T-cell (primary cell): ENCODE results near the gene SDK1. TPM values are rescaled to one million over a fixed set of nuclear protein-coding genes. Genes with fewer than 3 reads are reported as not detected.
"Not testable (repeated sequence)": the region's sequence is repeated elsewhere in the genome, so short reads cannot be mapped to it uniquely, and the experiment has no call there.

Source experiments
- ATAC-seq, 4 experiments: fragments of 200-7000 bp in 3 of 4; fragments of 150-1000 bp in 1 of 4; cut with Tn5 transposase; replicated peaks in 1 of 4; 1 replicate in 3 of 4; 2 replicates in 1 of 4; pipeline ENCODE4 v1.10.0; 2021; ENCODE audit warnings: moderate library complexity in 3 of 4, mild to moderate bottlenecking in 2 of 4, moderate number of reproducible peaks in 1 of 4
- CTCF ChIA-PET, 2 donors: fragments of 300-600 bp; sonication (Branson Sonifier 250); formaldehyde crosslinking; loops; one replicate each; lab custom pipeline; 2022; ENCODE audit warnings: antibody characterized with exemption in 2 of 2; lab: Charles Lee
- POLR2A ChIA-PET, 2 donors: fragments of 300-600 bp; sonication (Branson Sonifier 250); formaldehyde crosslinking; loops; one replicate each; lab custom pipeline; 2022; ENCODE audit warnings: antibody characterized with exemption in 2 of 2; lab: Charles Lee
- DNase-seq, 35 experiments: peaks; one replicate each; pipeline versions ENCODE4 v3.0.0 to v3.0.0-alpha.2; 2013 to 2023
- H3K27ac ChIP-seq: one replicate; pipeline ENCODE4 v1.5.1; 2013; ENCODE audit warnings: low read length
- H3K27me3 ChIP-seq, 2 experiments: replicated peaks in 1 of 2; 1 replicate in 1 of 2; 2 replicates in 1 of 2; pipeline versions ENCODE4 v1.6.1 to v1.7.0; 2013; ENCODE audit warnings: low read length in 1 of 2, mixed read lengths in 1 of 2; ENCODE audit not compliant: control insufficient read depth in 2 of 2, insufficient read depth in 2 of 2; ENCODE audit errors: extremely low read depth in 1 of 2
- H3K36me3 ChIP-seq, 2 donors: 1 replicate in 1 of 2; 2 replicates in 1 of 2; pipeline versions ENCODE4 v1.6.1 to v1.7.0; 2013; ENCODE audit warnings: low read length in 1 of 2; ENCODE audit not compliant: control insufficient read depth in 2 of 2, insufficient read depth in 1 of 2; ENCODE audit errors: extremely low read depth in 1 of 2
- H3K4me1 ChIP-seq, 2 experiments: 1 replicate in 1 of 2; 2 replicates in 1 of 2; pipeline versions ENCODE4 v1.6.1 to v1.7.0; 2013; ENCODE audit warnings: low read length in 2 of 2, mixed read lengths in 1 of 2; ENCODE audit not compliant: insufficient read depth in 2 of 2, control insufficient read depth in 1 of 2; ENCODE audit errors: extremely low read depth in 1 of 2
- H3K4me3 ChIP-seq, 2 donors: 1 replicate in 1 of 2; 2 replicates in 1 of 2; pipeline versions ENCODE4 v1.5.1 to v1.7.0; 2013; ENCODE audit warnings: mild to moderate bottlenecking in 2 of 2, low read length in 1 of 2, moderate library complexity in 1 of 2; ENCODE audit not compliant: control insufficient read depth in 1 of 2; ENCODE audit errors: extremely low read depth in 1 of 2
- H3K9me3 ChIP-seq: 2 replicates; pipeline ENCODE4 v1.7.0; 2013
- H3K27ac Mint-ChIP-seq, 2 donors: one replicate each; pipeline ENCODE4 v1.8.0; 2020 to 2021; ENCODE audit warnings: mild to moderate bottlenecking in 2 of 2, mixed read lengths in 2 of 2
- H3K27me3 Mint-ChIP-seq, 2 donors: one replicate each; pipeline ENCODE4 v1.8.0; 2021 to 2022; ENCODE audit warnings: mixed read lengths in 2 of 2
- H3K36me3 Mint-ChIP-seq: one replicate; pipeline ENCODE4 v1.8.0; 2021; ENCODE audit warnings: mixed read lengths
- H3K4me1 Mint-ChIP-seq, 3 donors: one replicate each; pipeline ENCODE4 v1.8.0; 2020 to 2022; ENCODE audit warnings: mixed read lengths in 3 of 3, mild to moderate bottlenecking in 1 of 3
- H3K4me3 Mint-ChIP-seq, 3 donors: one replicate each; pipeline ENCODE4 v1.8.0; 2020 to 2022; ENCODE audit warnings: mild to moderate bottlenecking in 3 of 3, mixed read lengths in 3 of 3, moderate library complexity in 3 of 3
- H3K9me3 Mint-ChIP-seq, 3 donors: one replicate each; pipeline ENCODE4 v1.8.0; 2020 to 2022; ENCODE audit warnings: mixed read lengths in 3 of 3
- WGBS: methylation state at CpG from one replicate; pipeline ENCODE4 v1.1.5; 2013; ENCODE audit warnings: missing lambda C conversion rate; ENCODE audit not compliant: insufficient coverage; 5-methylcytosine and 5-hydroxymethylcytosine counted together
- total RNA-seq, 35 experiments: library from RNA in 6 of 35; stranded (reverse) in 6 of 35; fragments of 120-200 nt in 1 of 35; gene quantifications; one replicate each; pipeline versions ENCODE4 v1.2.1 to v1.2.4 and lab custom pipeline; 2013 to 2026

SDK1 gene
- total RNA-seq, 5 donors from 2014 or later (not counting 1 experiment from before 2014, with no cell fraction given) = 0.47 to 1.7 (median 0.63) TPM

DNA sequence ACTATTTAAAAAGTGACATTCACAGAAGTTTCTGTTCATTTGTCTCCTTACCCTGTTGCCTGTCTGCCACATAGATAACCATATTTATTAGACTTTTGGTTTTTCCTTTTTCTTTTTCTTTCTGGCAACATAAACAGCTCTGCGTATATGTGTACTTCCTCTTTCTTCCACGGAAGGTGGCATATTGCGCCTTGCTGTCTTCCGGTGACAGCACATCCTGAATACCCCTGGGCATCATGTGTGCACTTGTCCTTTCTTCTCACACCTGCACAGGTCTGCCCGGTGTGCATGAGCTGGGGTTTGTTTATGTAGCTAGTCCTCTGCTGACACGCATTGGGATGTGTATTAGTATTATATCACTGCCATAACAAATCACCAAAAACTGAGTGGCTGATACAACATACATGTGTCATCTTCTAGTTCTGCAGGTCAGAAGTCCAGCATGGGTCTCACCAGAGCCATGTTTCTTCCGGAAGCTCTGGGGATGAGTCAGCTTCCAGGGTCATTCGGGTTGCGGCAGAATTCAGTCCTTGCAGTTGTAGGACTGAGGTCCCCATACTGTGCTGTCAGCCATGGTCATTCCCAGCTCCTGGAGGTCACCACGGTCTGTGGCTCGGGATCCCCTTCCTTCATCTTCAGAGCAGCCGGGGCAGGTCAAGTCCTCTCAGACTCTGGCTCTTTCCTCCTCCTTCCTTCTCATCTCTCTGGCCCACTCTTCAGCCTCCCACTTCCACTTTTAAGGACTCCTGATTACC, 785.1 kb downstream of the SDK1 start:
- ChIA-PET POLR2A (no interaction called here), CTCF (interaction anchor here in 1 of 2 donors (0.6 kb wide), 1 partner anchor 53 kb away, joined by 3 read pairs; no protein-coding TSS in a partner anchor)
- H3K27me3 Mint-ChIP-seq = peaks cover 0 to 8% of the 10 kb centered on the region in 2 donors
- no peaks in the 10 kb centered on the region for H3K4me1 ChIP-seq
- peaks cover 3 to 15% (median 7%) of the 10 kb centered on the region in 3 donors for H3K9me3 Mint-ChIP-seq
- peak overlapping the region; percentile 32 to 34 for H3K27ac Mint-ChIP-seq
- peak overlapping the region in 1 of 3 donors; percentile 5 for H3K4me3 Mint-ChIP-seq
- H3K9me3 ChIP-seq = peaks cover 4% of the 10 kb centered on the region
- no peak overlapping the region for H3K4me3 ChIP-seq
- H3K27me3 ChIP-seq = peaks cover 0 to 6% of the 10 kb centered on the region in 2 experiments
- peaks cover 7 to 12% (median 9%) of the 10 kb centered on the region in 3 donors for H3K4me1 Mint-ChIP-seq
- no peaks in the 10 kb centered on the region for H3K36me3 ChIP-seq
- H3K36me3 Mint-ChIP-seq = peaks cover 3% of the 10 kb centered on the region
- ATAC-seq (no peak), DNase-seq (no peak)
- WGBS = 87% methylated on average over 6 of the region's 12 CpGs
- no peak overlapping the region for H3K27ac ChIP-seq

DNA sequence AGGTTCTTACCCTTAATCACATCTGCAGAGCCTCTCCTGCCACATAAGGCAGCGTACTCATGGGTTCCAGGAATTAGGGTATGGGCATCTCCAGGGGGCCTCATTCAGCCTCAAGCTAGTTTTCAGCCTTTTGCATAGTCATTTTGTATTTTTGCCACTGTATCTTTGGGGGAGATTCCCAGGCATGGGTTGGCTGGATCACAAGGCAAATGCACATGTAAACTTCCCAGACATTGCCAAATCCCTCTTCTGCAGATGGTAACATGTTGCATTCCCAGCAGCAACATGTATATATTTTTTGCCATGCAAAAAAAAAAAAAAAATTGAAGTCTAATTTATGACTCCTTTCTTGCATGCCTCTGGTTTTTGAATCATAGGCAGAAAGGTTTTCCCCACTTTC, 785.7 kb downstream of the SDK1 start:
- CTCF ChIA-PET = no interaction called here
- Histone ChIP-seq H3K27ac (no peak overlapping the region), H3K27me3 (peaks cover 0 to 8% of the 10 kb centered on the region in 2 experiments), H3K4me1 (no peaks in the 10 kb centered on the region), H3K9me3 (peaks cover 4% of the 10 kb centered on the region), H3K36me3 (no peaks in the 10 kb centered on the region), H3K4me3 (no peak overlapping the region)
- POLR2A ChIA-PET = no interaction called here
- ATAC-seq (no peak), DNase-seq (no peak)
- H3K9me3 Mint-ChIP-seq = peaks cover 3 to 15% (median 7%) of the 10 kb centered on the region in 3 donors
- no peak overlapping the region for H3K27ac Mint-ChIP-seq
- H3K4me3 Mint-ChIP-seq = no peak overlapping the region
- peaks cover 7 to 12% (median 9%) of the 10 kb centered on the region in 3 donors for H3K4me1 Mint-ChIP-seq
- WGBS = no CpG with 5 or more reads among the region's 1 CpG
- H3K27me3 Mint-ChIP-seq = peaks cover 0 to 8% of the 10 kb centered on the region in 2 donors
- H3K36me3 Mint-ChIP-seq = peaks cover 3% of the 10 kb centered on the region

DNA sequence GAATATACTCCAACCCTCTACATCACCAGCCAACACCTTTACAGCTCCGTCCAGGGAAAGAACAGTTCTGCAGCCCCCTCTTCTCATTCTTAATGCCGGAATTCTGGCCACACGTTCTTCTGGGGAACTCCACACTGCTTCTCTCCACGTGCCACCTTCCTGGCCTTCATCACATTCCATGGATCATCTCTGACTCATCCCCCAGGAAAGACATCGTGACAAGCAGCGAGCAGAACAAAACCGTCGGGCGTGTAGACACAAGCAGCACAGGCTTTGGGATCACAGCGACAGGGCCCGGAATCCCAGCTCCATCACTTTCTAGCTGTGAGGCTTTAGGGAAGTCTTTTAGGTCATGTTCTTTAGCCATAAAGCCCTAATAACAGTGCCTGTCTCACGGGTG, 790.7 kb downstream of the SDK1 start:
- Histone ChIP-seq H3K27ac (no peak overlapping the region), H3K27me3 (peaks cover 0 to 26% of the 10 kb centered on the region in 2 experiments), H3K4me1 (no peaks in the 10 kb centered on the region), H3K36me3 (no peaks in the 10 kb centered on the region), H3K9me3 (no peaks in the 10 kb centered on the region), H3K4me3 (no peak overlapping the region)
- H3K27ac Mint-ChIP-seq = no peak overlapping the region
- H3K4me3 Mint-ChIP-seq = no peak overlapping the region
- no peak for ATAC-seq
- WGBS = 74% methylated on average over 10 of the region's 12 CpGs
- no peak for DNase-seq
- peaks cover 0 to 8% of the 10 kb centered on the region in 2 donors for H3K27me3 Mint-ChIP-seq
- peaks cover 3% of the 10 kb centered on the region for H3K36me3 Mint-ChIP-seq
- CTCF ChIA-PET = no interaction called here
- peaks cover 0 to 10% (median under 1%) of the 10 kb centered on the region in 3 donors for H3K4me1 Mint-ChIP-seq
- peaks cover 0 to 8% (median 7%) of the 10 kb centered on the region in 3 donors for H3K9me3 Mint-ChIP-seq
- POLR2A ChIA-PET = no interaction called here

DNA sequence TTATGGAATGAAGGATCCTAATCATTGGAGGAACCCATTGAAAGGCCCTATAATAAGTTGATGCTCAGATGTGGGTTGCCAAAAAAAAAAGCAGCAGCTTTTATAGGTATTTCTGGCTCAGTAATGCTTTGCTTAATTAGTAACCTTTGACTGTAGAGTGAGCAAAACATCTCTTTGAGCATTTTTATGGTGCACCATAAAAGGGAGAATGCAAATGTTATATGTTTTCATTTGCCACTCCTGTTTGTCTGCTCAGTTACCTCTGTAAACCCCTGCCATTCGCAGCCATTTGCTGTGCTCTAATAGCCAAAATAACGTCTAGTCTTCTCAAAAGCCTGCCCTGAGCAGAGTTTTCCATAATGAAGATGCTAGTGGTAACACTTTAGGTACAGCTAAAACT, 792.0 kb downstream of the SDK1 start:
- POLR2A ChIA-PET = no interaction called here
- Histone ChIP-seq H3K27ac (no peak overlapping the region), H3K9me3 (no peaks in the 10 kb centered on the region), H3K27me3 (peaks cover 0 to 26% of the 10 kb centered on the region in 2 experiments), H3K4me1 (peaks cover 0 to 5% of the 10 kb centered on the region in 2 experiments), H3K36me3 (no peaks in the 10 kb centered on the region), H3K4me3 (no peak overlapping the region)
- CTCF ChIA-PET = no interaction called here
- whole genome bisulfite sequencing = no CpG with 5 or more reads among the region's 2 CpGs
- DNase-seq (no peak), ATAC-seq (no peak)
- Mint-ChIP-seq H3K27ac (no peak overlapping the region), H3K4me3 (no peak overlapping the region), H3K27me3 (peaks cover 0 to 8% of the 10 kb centered on the region in 2 donors), H3K4me1 (peaks cover 0 to 23% (median 0%) of the 10 kb centered on the region in 3 donors), H3K9me3 (peaks cover 0 to 8% (median 7%) of the 10 kb centered on the region in 3 donors), H3K36me3 (peaks cover 3% of the 10 kb centered on the region)

DNA sequence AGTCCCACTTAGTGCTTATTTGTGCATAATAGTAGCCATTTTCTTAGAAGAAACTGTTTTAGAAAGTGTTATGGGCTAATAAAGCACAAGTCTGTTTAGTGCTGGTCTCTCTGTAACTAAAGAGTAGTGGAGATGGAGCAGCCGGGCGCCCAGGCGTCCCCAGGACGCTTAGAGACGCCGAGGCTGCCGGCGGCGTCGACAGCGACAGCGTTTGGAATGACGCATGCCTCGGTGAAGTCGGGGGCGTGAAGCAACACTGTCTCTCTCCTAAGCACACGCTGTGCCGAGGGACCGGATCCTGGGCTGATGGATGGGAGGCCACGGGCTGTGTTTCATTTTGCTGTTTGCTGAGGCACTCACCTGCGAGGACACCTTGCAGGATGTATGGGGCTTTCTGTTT, 792.4 kb downstream of the SDK1 start:
- Histone ChIP-seq H3K36me3 (no peaks in the 10 kb centered on the region), H3K9me3 (no peaks in the 10 kb centered on the region), H3K27me3 (peaks cover 0 to 26% of the 10 kb centered on the region in 2 experiments), H3K4me3 (no peak overlapping the region), H3K27ac (no peak overlapping the region), H3K4me1 (peaks cover 0 to 5% of the 10 kb centered on the region in 2 experiments)
- Mint-ChIP-seq H3K9me3 (peaks cover 0 to 8% (median 7%) of the 10 kb centered on the region in 3 donors), H3K4me1 (peaks cover 0 to 27% (median 0%) of the 10 kb centered on the region in 3 donors), H3K27ac (no peak overlapping the region), H3K36me3 (peaks cover 3% of the 10 kb centered on the region), H3K27me3 (peaks cover 0 to 8% of the 10 kb centered on the region in 2 donors), H3K4me3 (no peak overlapping the region)
- DNase-seq (no peak), ATAC-seq (no peak)
- ChIA-PET POLR2A (no interaction called here), CTCF (no interaction called here)
- 93% methylated on average over 21 of the region's 21 CpGs for WGBS

DNA sequence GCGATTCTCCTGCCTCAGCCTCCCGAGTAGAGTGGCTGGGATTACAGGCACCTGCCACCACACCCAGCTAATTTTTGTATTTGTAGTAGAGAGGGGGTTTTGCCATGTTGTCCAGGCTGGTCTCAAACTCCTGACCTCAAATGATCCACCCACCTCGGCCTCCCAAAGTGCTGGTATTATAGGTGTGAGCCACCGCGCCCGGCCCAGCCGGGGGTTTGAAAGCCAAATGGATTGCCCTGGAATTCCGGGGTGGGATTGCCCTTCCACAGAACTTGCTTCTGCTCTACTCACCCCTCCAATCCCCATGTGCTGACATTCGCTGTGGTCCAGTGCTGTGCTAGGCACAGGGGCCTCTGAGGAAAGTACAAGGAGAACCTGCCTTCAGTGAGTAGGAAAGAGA, 793.1 kb downstream of the SDK1 start:
- H3K36me3 ChIP-seq, CTCF ChIA-PET, H3K4me3 Mint-ChIP-seq, ATAC-seq, H3K9me3 Mint-ChIP-seq, H3K27ac ChIP-seq, H3K36me3 Mint-ChIP-seq, DNase-seq, H3K27me3 Mint-ChIP-seq, H3K4me3 ChIP-seq, H3K9me3 ChIP-seq, H3K4me1 ChIP-seq, H3K27ac Mint-ChIP-seq: not testable (repeated sequence)
- no CpG with 5 or more reads among the region's 9 CpGs for WGBS
- POLR2A ChIA-PET = interaction anchor here in 1 of 2 donors (0.6 kb wide), 1 partner anchor 22 kb away, joined by 3 read pairs; no protein-coding TSS in a partner anchor
- peaks cover 0 to 22% of the 10 kb centered on the region in 2 experiments for H3K27me3 ChIP-seq
- peaks cover 0 to 31% (median 0%) of the 10 kb centered on the region in 3 donors for H3K4me1 Mint-ChIP-seq
